Loucy (cell line): ENCODE results near the gene IDUA.

Experiments
- H2AFZ ChIP-seq: fragments of 200-600 bp; sonication (generic); 2 replicates; pipeline ENCODE4 v1.6.0; 2016; ENCODE audit warnings: antibody characterized with exemption, mild to moderate bottlenecking, low read length, moderate library complexity
- H3F3A ChIP-seq: fragments of 200-600 bp; 2 replicates; pipeline ENCODE4 v1.6.0; 2016; ENCODE audit warnings: antibody characterized with exemption, low read depth, mild to moderate bottlenecking
- H3K27me3 ChIP-seq: fragments of 200-600 bp; sonication (generic); 2 replicates; pipeline ENCODE4 v1.6.1; 2014; ENCODE audit warnings: low read length, mild to moderate bottlenecking; ENCODE audit not compliant: insufficient read depth, poor library complexity, severe bottlenecking
- H3K36me3 ChIP-seq: fragments of 200-600 bp; sonication (generic); 2 replicates; pipeline ENCODE4 v1.6.1; 2016; ENCODE audit warnings: low read length; ENCODE audit not compliant: insufficient read depth
- H3K4me1 ChIP-seq: fragments of 200-600 bp; sonication (generic); 2 replicates; pipeline ENCODE4 v1.5.1; 2014; ENCODE audit warnings: low read length, mild to moderate bottlenecking; ENCODE audit not compliant: insufficient read depth, poor library complexity, severe bottlenecking
- H3K4me2 ChIP-seq: fragments of 200-600 bp; sonication (generic); 2 replicates; pipeline ENCODE4 v1.6.0; 2014; ENCODE audit warnings: antibody characterized with exemption, low read length, low read depth, mild to moderate bottlenecking; ENCODE audit not compliant: poor library complexity, severe bottlenecking
- H3K4me3 ChIP-seq: fragments of 200-600 bp; sonication (generic); 2 replicates; pipeline ENCODE4 v1.5.1; 2014; ENCODE audit warnings: low read length, mild to moderate bottlenecking, mixed read lengths; ENCODE audit not compliant: poor library complexity, severe bottlenecking
- H3K79me2 ChIP-seq: fragments of 200-600 bp; sonication (generic); 2 replicates; pipeline ENCODE4 v1.6.1; 2014; ENCODE audit warnings: low read length; ENCODE audit not compliant: insufficient read depth
- H3K9ac ChIP-seq: fragments of 200-600 bp; sonication (generic); 2 replicates; pipeline ENCODE4 v1.6.0; 2014; ENCODE audit warnings: mild to moderate bottlenecking, low read depth, low read length, moderate library complexity; ENCODE audit not compliant: poor library complexity, severe bottlenecking
- H3K9me2 ChIP-seq: fragments of 200-600 bp; sonication (generic); replicated peaks from 2 replicates; pipeline ENCODE4 v1.6.1; 2016; ENCODE audit warnings: low read depth, low read length, mixed read lengths
- H3K9me3 ChIP-seq: fragments of 200-600 bp; sonication (generic); 2 replicates; pipeline ENCODE4 v1.6.1; 2014; ENCODE audit warnings: mild to moderate bottlenecking, antibody characterized with exemption, low read length, low read depth; ENCODE audit not compliant: insufficient read depth
- H4K20me1 ChIP-seq: fragments of 200-600 bp; sonication (generic); 2 replicates; pipeline ENCODE4 v1.6.0; 2014; ENCODE audit warnings: antibody characterized with exemption, low read length, mild to moderate bottlenecking; ENCODE audit not compliant: insufficient read depth, poor library complexity, severe bottlenecking
- EZH2phosphoT487 ChIP-seq: fragments of 200-600 bp; IDR thresholded peaks from 2 replicates; pipeline ENCODE4 v1.6.1; 2018; ENCODE audit warnings: antibody characterized with exemption, mild to moderate bottlenecking, moderate library complexity, borderline replicate concordance
- TF ChIP-seq, protein P1 (sequence below): fragments of 200-600 bp; sonication (generic); conservative IDR thresholded peaks from 2 replicates; pipeline ENCODE4 v1.5.1; 2014; ENCODE audit warnings: mild to moderate bottlenecking, antibody characterized with exemption, low read length

IDUA gene

DNA sequence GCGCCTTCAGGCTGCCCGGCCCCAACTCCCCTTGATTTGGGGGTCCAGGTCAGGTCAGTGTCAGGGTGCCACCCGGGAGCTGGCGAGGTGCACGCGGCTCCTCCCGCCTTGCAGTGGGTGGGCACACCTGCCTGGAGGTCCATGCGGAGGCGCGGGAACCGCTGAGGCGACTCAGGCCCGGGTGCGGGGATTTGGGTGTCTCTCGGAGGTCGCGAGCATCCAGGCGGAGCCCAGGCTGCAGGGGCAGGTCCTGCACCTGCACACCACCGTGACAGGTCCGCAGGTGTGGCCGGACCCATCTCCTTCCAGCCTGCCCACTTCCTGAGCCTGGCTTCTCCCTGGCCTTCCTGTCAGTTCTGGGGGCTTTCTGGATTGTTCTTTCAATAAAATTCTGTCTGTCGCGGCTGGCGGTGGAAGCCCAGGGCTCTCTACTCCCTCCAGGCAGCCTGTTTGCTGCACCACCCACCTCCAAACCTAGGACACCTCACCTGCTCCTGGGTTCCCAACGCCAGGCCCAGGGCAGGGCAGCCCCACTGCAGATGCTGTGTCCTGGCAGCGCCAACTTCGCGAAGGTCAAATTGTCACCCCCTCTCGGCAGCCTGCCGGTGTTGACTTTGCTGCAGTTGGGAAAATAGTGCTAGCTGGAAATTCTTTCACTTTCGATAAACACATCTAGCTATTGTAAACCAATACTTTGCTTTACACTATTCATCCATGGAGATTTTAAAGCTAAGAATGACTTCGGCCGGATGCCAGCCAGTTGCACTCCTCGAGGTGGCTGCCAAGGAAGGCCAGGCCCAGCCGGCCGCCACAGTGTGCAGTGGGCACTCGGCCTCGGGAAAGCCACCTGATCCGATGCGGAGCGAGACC is 60.5 kb downstream of the IDUA start:
- Histone ChIP-seq H3K9me3 (peaks cover 14% of the 10 kb centered on the region; the same call in 1 of the 2 replicates), H4K20me1 (no peaks in the 10 kb centered on the region), H3K4me2 (no peak overlapping the region), H3K9ac (no peak overlapping the region), H3K4me1 (no peaks in the 10 kb centered on the region), H3K27me3 (no peaks in the 10 kb centered on the region), H3K36me3 (no peaks in the 10 kb centered on the region), H3K79me2 (no peaks in the 10 kb centered on the region), H3K9me2 (no peaks in the 10 kb centered on the region), H3F3A (no peaks in the 10 kb centered on the region), H3K4me3 (no peak overlapping the region), H2AFZ (no peak overlapping the region)
- TF ChIP-seq EZH2phosphoT487, result no peak
- TF ChIP-seq, protein P1, sequence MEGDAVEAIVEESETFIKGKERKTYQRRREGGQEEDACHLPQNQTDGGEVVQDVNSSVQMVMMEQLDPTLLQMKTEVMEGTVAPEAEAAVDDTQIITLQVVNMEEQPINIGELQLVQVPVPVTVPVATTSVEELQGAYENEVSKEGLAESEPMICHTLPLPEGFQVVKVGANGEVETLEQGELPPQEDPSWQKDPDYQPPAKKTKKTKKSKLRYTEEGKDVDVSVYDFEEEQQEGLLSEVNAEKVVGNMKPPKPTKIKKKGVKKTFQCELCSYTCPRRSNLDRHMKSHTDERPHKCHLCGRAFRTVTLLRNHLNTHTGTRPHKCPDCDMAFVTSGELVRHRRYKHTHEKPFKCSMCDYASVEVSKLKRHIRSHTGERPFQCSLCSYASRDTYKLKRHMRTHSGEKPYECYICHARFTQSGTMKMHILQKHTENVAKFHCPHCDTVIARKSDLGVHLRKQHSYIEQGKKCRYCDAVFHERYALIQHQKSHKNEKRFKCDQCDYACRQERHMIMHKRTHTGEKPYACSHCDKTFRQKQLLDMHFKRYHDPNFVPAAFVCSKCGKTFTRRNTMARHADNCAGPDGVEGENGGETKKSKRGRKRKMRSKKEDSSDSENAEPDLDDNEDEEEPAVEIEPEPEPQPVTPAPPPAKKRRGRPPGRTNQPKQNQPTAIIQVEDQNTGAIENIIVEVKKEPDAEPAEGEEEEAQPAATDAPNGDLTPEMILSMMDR, result no peak

DNA sequence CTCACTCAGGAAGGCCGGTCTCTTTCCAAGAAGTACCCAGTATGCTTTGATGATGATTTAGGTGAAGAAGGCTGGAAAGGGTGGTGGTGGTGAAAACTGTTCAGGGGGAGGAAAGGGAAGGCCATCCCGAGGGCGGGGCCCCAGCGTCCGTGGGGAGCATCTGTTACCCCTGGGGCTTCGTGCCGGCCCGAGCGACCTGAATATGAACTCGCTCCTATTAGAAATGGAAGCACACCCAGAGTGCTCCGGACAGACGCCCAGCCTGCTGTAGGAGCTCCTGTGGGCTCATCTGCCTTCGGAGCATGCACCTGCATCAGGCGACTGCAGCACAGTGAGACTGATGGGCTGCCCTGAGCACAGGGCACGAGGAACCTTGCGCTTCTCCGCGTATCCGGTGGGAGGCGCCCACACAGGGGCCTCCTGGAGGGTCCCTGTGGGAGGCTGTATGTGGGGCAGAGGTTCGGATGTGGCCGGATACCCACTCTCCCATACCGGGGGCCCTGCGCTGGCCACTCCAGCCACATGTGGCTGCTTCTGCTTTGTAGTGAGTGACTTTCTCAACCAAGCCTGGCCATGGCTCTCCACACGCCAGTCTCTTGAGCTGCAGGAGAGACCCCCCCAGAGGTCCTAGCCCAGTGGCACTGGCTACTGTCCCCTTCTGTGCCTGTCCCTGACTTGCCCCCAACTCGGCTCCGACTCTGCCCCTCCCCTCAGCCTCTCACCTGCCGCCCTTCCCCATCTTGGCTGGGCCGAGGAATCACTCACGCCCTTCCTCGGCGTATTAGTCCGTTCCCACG is 61.3 kb downstream of the IDUA start:
- Histone ChIP-seq H3K4me3 (no peak overlapping the region), H3F3A (no peaks in the 10 kb centered on the region), H3K4me1 (no peaks in the 10 kb centered on the region), H3K9me2 (no peaks in the 10 kb centered on the region), H3K36me3 (no peaks in the 10 kb centered on the region), H3K79me2 (no peaks in the 10 kb centered on the region), H3K4me2 (no peak overlapping the region), H3K9ac (no peak overlapping the region), H3K9me3 (peaks cover 14% of the 10 kb centered on the region; the same call in 1 of the 2 replicates), H2AFZ (no peak overlapping the region), H4K20me1 (no peaks in the 10 kb centered on the region), H3K27me3 (no peaks in the 10 kb centered on the region)
- TF ChIP-seq EZH2phosphoT487, result no peak
- TF ChIP-seq, protein P1, result no peak

DNA sequence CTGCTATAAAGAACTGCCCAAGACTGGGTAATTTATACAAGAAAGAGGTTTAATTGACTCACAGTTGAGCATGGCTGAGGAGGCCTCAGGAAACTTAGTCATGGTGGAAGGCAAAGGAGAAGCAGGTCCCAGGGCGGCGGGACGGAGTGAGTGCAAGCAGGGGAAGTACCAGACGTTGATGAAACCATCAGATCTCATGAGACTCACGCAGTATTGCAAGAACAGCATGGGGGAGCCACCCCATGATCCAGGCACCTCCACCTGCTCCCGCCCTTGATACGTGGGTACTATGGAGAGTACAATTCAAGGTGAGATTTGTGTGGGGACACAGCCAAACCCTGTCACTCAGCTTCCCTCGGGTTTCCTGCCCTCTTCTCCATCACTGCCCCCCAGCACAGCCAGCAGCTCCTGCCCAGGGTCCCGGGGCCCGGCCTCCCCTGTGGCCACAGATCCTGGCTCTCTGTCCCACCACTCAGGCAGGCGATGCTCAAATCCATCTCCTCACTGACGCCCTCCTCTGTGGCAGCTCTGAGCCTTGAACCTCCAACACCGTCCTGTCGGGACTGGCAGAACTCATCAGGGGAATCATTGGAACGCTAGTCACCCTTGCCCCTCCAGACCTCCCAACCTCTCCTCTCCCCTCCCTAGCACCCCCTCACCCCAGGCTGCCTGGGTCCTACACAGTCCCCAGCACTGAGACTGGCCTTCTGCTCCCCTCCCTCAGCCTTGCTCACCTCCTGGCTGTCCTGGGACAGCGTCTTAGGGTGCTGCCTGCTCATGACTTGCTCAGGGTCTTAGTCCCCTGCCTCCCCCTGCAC is 62.1 kb downstream of the IDUA start:
- Histone ChIP-seq H3K4me1 (no peaks in the 10 kb centered on the region), H3K9me2 (no peaks in the 10 kb centered on the region), H3K4me2 (no peak overlapping the region), H3K9ac (no peak overlapping the region), H3K9me3 (peaks cover 14% of the 10 kb centered on the region; the same call in 1 of the 2 replicates), H2AFZ (no peak overlapping the region), H3K79me2 (no peaks in the 10 kb centered on the region), H3K36me3 (no peaks in the 10 kb centered on the region), H4K20me1 (no peaks in the 10 kb centered on the region), H3K4me3 (no peak overlapping the region), H3K27me3 (no peaks in the 10 kb centered on the region), H3F3A (no peaks in the 10 kb centered on the region)
- TF ChIP-seq, protein P1, result no peak
- TF ChIP-seq EZH2phosphoT487, result no peak
